Lung (tissue), 12 donors: Measurements from ENCODE around the gene TNS4. TPM values are rescaled to one million over a fixed set of nuclear protein-coding genes. Genes with fewer than 3 reads are reported as not detected.
A peak's percentile ranks its signal among the peaks of the same experiment; 100 is the strongest.

ENCODE experiments used
- ATAC-seq: fragments of 200-7000 bp; cut with Tn5 transposase; one replicate; pipeline ENCODE4 v1.9.1; 2020; ENCODE audit warnings: moderate number of reproducible peaks; ENCODE audit not compliant: insufficient read depth, low FRiP score
- DNase-seq, 3 donors: peaks; one replicate each; pipeline ENCODE4 v3.0.0-alpha.2; 2013 to 2017
- H3K27ac ChIP-seq, 2 donors: one replicate each; pipeline ENCODE4 v1.5.1; 2013; ENCODE audit warnings: mild to moderate bottlenecking in 2 of 2, moderate library complexity in 2 of 2, control low read depth in 1 of 2, inconsistent platforms in 1 of 2, low read depth in 1 of 2, low read length in 1 of 2
- H3K27me3 ChIP-seq, 3 donors: one replicate each; pipeline ENCODE4 v1.5.1; 2013; ENCODE audit warnings: low read length in 2 of 3; ENCODE audit not compliant: control insufficient read depth in 3 of 3, insufficient read depth in 3 of 3
- H3K36me3 ChIP-seq, 4 donors: one replicate each; pipeline ENCODE4 v1.5.1; 2013; ENCODE audit warnings: low read length in 4 of 4, mild to moderate bottlenecking in 1 of 4, moderate library complexity in 1 of 4; ENCODE audit not compliant: control insufficient read depth in 4 of 4, insufficient read depth in 4 of 4
- H3K4me1 ChIP-seq, 5 donors: one replicate each; pipeline ENCODE4 v1.5.1; 2013; ENCODE audit warnings: low read length in 5 of 5, mild to moderate bottlenecking in 2 of 5, moderate library complexity in 1 of 5; ENCODE audit not compliant: control insufficient read depth in 5 of 5, insufficient read depth in 5 of 5
- H3K4me3 ChIP-seq: one replicate; pipeline ENCODE4 v1.5.1; 2013; ENCODE audit warnings: mild to moderate bottlenecking, control low read depth, moderate library complexity
- H3K9ac ChIP-seq, 2 donors: one replicate each; pipeline ENCODE4 v1.5.1; 2013; ENCODE audit warnings: low read length in 2 of 2, control low read depth in 1 of 2; ENCODE audit not compliant: insufficient read depth in 1 of 2
- H3K9me3 ChIP-seq, 4 donors: one replicate each; pipeline ENCODE4 v1.5.1; 2013; ENCODE audit warnings: low read length in 3 of 4, mild to moderate bottlenecking in 1 of 4, moderate library complexity in 1 of 4; ENCODE audit not compliant: control insufficient read depth in 4 of 4, insufficient read depth in 3 of 4
- CTCF ChIP-seq: IDR thresholded peaks from 2 replicates; pipeline ENCODE4 v1.5.1; 2012; ENCODE audit warnings: mild to moderate bottlenecking; ENCODE audit errors: control extremely low read depth, extremely low read depth
- WGBS, 2 donors: extraction: QIAGEN DNeasy Blood & Tissue Kit; methylation state at CpG; one replicate each; pipeline ENCODE4 v1.1.7; 2013; 5-methylcytosine and 5-hydroxymethylcytosine counted together
- polyA plus RNA-seq, 2 donors: library from polyadenylated mRNA; stranded (reverse); fragments of 200-250 nt; gene quantifications; one replicate each; pipeline ENCODE4 v1.2.1, GENCODE V29; 2013
- total RNA-seq, 2 donors: library from RNA; depleted of rRNA in 1 of 2; stranded (reverse); fragments of >200 nt in 1 of 2; gene quantifications; one replicate each; pipeline ENCODE4 v1.2.1, GENCODE V29; 2014 to 2021
- donor health status: control.
- donor health status: control.
- donor health status: Bipolar disorder and iron deficiency.
- donor health status: healthy.
- donor health status: DM: yes; HTN: yes; CAD: no.

The TNS4 gene
- total and polyA plus RNA-seq, 4 donors = 0.17 to 6.8 (median 2.2) TPM

- WGBS, 2 donors = 29 to 45% methylated on average over 7 of the region's 7 CpGs
- TF ChIP-seq CTCF = no peak
- DNase-seq = no peak
- Histone ChIP-seq H3K9ac (no peak overlapping the region), H3K27ac (peak overlapping the region in 1 of 2 donors; percentile 80), H3K27me3 (no peaks in the 10 kb centered on the region), H3K36me3 (peaks cover 0 to 12% (median 0%) of the 10 kb centered on the region in 4 donors), H3K4me1 (peaks cover 0 to 54% (median 32%) of the 10 kb centered on the region in 5 donors), H3K4me3 (no peak overlapping the region), H3K9me3 (no peaks in the 10 kb centered on the region)
- ATAC-seq = peak; percentile 45
These were observed 52.7 kb downstream of the TNS4 start for GRCh38 chr17:40448639-40449261.

GRCh38 chr17:40448213-40448638, 53.2 kb downstream of the TNS4 start:
- no peaks in the 10 kb centered on the region for H3K9me3 ChIP-seq
- no peak overlapping the region for H3K9ac ChIP-seq
- peak in 1 of 3 donors; percentile 53 for DNase-seq

GRCh38 chr17:40447806-40448205, 53.6 kb downstream of the TNS4 start:
- no peak for ATAC-seq
- WGBS, 2 donors = 52 to 54% methylated on average over 4 of the region's 4 CpGs
- Histone ChIP-seq H3K27ac (peak overlapping the region; percentile 7 to 80), H3K4me3 (no peak overlapping the region), H3K27me3 (no peaks in the 10 kb centered on the region), H3K9me3 (no peaks in the 10 kb centered on the region), H3K36me3 (peaks cover 0 to 5% (median 0%) of the 10 kb centered on the region in 4 donors), H3K4me1 (peaks cover 0 to 57% (median 32%) of the 10 kb centered on the region in 5 donors), H3K9ac (no peak overlapping the region)
- TF ChIP-seq CTCF = no peak
- DNase-seq = no peak

More at GRCh38 chr17:40448213-40448638, 53.2 kb downstream of the TNS4 start:
- Histone ChIP-seq H3K27ac (peak overlapping the region; percentile 7 to 80), H3K27me3 (no peaks in the 10 kb centered on the region), H3K4me3 (no peak overlapping the region), H3K36me3 (peaks cover 0 to 8% (median 0%) of the 10 kb centered on the region in 4 donors), H3K4me1 (peaks cover 0 to 55% (median 32%) of the 10 kb centered on the region in 5 donors)
- no peak for TF ChIP-seq CTCF
- no peak for ATAC-seq
- WGBS, 2 donors = 2 to 8% methylated on average over 8 of the region's 8 CpGs
